K562 (cell line): ENCODE results near the gene ANKS1A. TPM values are rescaled to one million over a fixed set of nuclear protein-coding genes. Genes with fewer than 3 reads are reported as not detected.

ENCODE experiments used
- FOSL1 ChIP-seq: fragments of 200-800 bp; sonication (Bioruptor generic); conservative IDR thresholded peaks from 2 replicates; pipeline ENCODE4 v1.6.1; 2016; ENCODE audit warnings: missing genetic modification characterization, missing compliant biosample characterization
- FOXP1 ChIP-seq: sonication (generic); formaldehyde crosslinking; IDR thresholded peaks from 2 replicates; pipeline ENCODE4 v1.8.0; 2022; ENCODE audit warnings: mild to moderate bottlenecking, missing genetic modification reagents
- POLR2AphosphoS5 ChIP-seq: IDR thresholded peaks from 2 replicates; pipeline ENCODE4 v1.6.1; 2011; ENCODE audit warnings: mild to moderate bottlenecking, low read depth, low read length, moderate library complexity; ENCODE audit not compliant: control insufficient read depth, insufficient read depth
- ZNF318 ChIP-seq, 2 experiments: fragments of 450-650 bp; IDR thresholded peaks; 2 replicates each; pipeline ENCODE4 v1.6.1; 2016; ENCODE audit warnings: mild to moderate bottlenecking in 2 of 2, borderline replicate concordance in 1 of 2, low read depth in 1 of 2, moderate library complexity in 1 of 2
- polyA plus RNA-seq, 8 experiments: library from polyadenylated mRNA; depleted of rRNA in 4 of 8; stranded (reverse) in 5 of 8; unstranded in 3 of 8; fragments of >200 nt; fragmentation: Nextera tagmentation in 2 of 8; fragmentation: Illumina TruSeq in 1 of 8; extraction: Ambion mirVana in 2 of 8; extraction: Trizol in 1 of 8; gene quantifications; 2 replicates each; pipeline versions ENCODE4 v1.2.1 to v1.2.3, GENCODE V29; 2011 to 2014; ENCODE audit warnings: inconsistent platforms in 1 of 8, missing spikeins in 1 of 8
- total RNA-seq, 7 experiments: library from RNA; depleted of rRNA in 6 of 7; stranded (reverse); fragments of >200 nt in 6 of 7; fragmentation: Illumina TruSeq in 2 of 7; extraction: Trizol in 2 of 7; gene quantifications; 2 replicates each; pipeline versions ENCODE4 v1.2.1 to v1.2.3, GENCODE V29; 2011 to 2021; ENCODE audit warnings: low replicate concordance in 1 of 7

Gene ANKS1A
- total and polyA plus RNA-seq, 9 of the 15 experiments (the other 6 are each of a cell fraction or from before 2014, with no cell fraction given): 1.1 to 13.8 (median 5.3) TPM

- TF ChIP-seq ZNF318 (IDR thresholded peaks at IDR 0.05; ENCODE audit: borderline replicate concordance in 1 of 2, low read depth in 1 of 2) (no peak), FOSL1 (tag) (no peak), FOXP1 (CRISPR knock-in tag) (no peak), POLR2AphosphoS5 (no peak)
Observed at GRCh38 chr6:34919651-34920050, 30.6 kb downstream of the ANKS1A start (continued).
